Measurements from ENCODE around the gene SLC39A11.
"Not testable (repeated sequence)": the region's sequence is repeated elsewhere in the genome, so short reads cannot be mapped to it uniquely, and the experiment has no call there.

The SLC39A11 gene

GRCh38 chr17:72850410-72851118 lies 241.9 kb downstream of the SLC39A11 start:
- H3K36me3 Mint-ChIP-seq: peaks cover 5% of the 10 kb centered on the region
- no peak for ATAC-seq
- H3K9me3 Mint-ChIP-seq: no peaks in the 10 kb centered on the region
- H3K4me1 Mint-ChIP-seq: peaks cover 5% of the 10 kb centered on the region
- no peak overlapping the region for H3K27ac Mint-ChIP-seq
- no peak for DNase-seq (ENCODE audit: low spot score in 2 of 2)
- no peak overlapping the region for H3K4me3 Mint-ChIP-seq

- Mint-ChIP-seq H3K4me1 (peaks cover 7% of the 10 kb centered on the region), H3K36me3 (peaks cover 1% of the 10 kb centered on the region), H3K4me3 (no peak overlapping the region), H3K27ac (no peak overlapping the region), H3K9me3 (no peaks in the 10 kb centered on the region)
- ATAC-seq: no peak
- no peak for DNase-seq (ENCODE audit: low spot score in 2 of 2)
Observed at GRCh38 chr17:72846399-72846798, 246.1 kb downstream of the SLC39A11 start.

- DNase-seq (ENCODE audit: low spot score in 2 of 2) (no peak), ATAC-seq (no peak)
- H3K36me3 Mint-ChIP-seq: peaks cover 5% of the 10 kb centered on the region
- peaks cover 7% of the 10 kb centered on the region for H3K4me1 Mint-ChIP-seq
- no peaks in the 10 kb centered on the region for H3K9me3 Mint-ChIP-seq
- no peak overlapping the region for H3K27ac Mint-ChIP-seq
- no peak overlapping the region for H3K4me3 Mint-ChIP-seq
Observed at GRCh38 chr17:72843591-72843990, 248.9 kb downstream of the SLC39A11 start.

DNA sequence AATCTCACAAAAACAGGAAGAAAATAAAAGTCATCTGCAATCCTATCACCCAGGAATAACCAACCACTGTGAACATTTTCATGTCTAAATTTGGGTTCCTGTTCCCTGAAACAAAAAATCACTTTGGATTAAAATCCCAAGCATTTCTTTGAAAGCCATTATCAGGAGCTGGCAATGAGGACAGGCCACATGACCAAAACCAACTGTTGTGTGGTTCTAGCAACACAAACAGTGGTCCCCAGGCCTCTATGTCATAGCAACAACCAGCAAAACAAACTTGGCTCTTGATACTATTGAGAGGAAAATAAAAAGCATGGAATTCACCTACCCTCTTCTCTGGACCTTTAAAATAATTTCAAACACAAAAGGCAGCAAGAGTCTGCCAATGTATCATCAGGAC lies 252.5 kb downstream of the SLC39A11 start:
- Mint-ChIP-seq H3K27ac (no peak overlapping the region), H3K36me3 (peaks cover 12% of the 10 kb centered on the region), H3K9me3 (no peaks in the 10 kb centered on the region), H3K4me1 (peaks cover 4% of the 10 kb centered on the region), H3K4me3 (no peak overlapping the region)
- DNase-seq (ENCODE audit: low spot score in 2 of 2) (no peak), ATAC-seq (no peak)

GRCh38 chr17:72839131-72839725 lies 253.3 kb downstream of the SLC39A11 start:
- ATAC-seq (no peak), DNase-seq (ENCODE audit: low spot score in 2 of 2) (no peak)
- peaks cover 12% of the 10 kb centered on the region for H3K36me3 Mint-ChIP-seq
- H3K4me1 Mint-ChIP-seq: no peaks in the 10 kb centered on the region
- no peak overlapping the region for H3K27ac Mint-ChIP-seq
- no peaks in the 10 kb centered on the region for H3K9me3 Mint-ChIP-seq
- no peak overlapping the region for H3K4me3 Mint-ChIP-seq

DNA sequence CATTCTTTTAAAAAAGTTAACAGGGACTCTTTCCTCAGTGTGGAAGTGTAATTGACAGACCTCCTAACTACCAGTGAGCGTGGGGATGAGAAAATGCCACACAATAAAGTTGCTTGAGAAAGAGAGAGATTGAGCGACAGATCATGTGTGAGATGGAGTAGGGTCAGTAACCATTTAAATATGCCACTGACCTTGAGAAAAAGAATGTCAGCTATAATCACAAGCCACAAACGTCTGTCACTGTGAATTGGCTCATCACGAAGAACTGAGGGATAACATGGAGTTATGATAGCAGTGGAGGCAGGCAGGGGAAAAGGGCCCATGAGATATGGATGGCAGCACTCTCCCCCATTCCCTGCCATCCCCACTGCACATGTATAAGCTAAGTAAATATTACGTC lies 253.9 kb downstream of the SLC39A11 start:
- Mint-ChIP-seq H3K4me3 (no peak overlapping the region), H3K4me1 (no peaks in the 10 kb centered on the region), H3K36me3 (peaks cover 12% of the 10 kb centered on the region), H3K27ac (no peak overlapping the region), H3K9me3 (no peaks in the 10 kb centered on the region)
- DNase-seq (ENCODE audit: low spot score in 2 of 2) (no peak), ATAC-seq (no peak)

GRCh38 chr17:72838068-72838467 lies 254.4 kb downstream of the SLC39A11 start:
- no peaks in the 10 kb centered on the region for H3K4me1 Mint-ChIP-seq
- H3K4me3 Mint-ChIP-seq: no peak overlapping the region
- ATAC-seq: no peak
- DNase-seq (ENCODE audit: low spot score in 2 of 2): no peak
- H3K27ac Mint-ChIP-seq: no peak overlapping the region
- H3K9me3 Mint-ChIP-seq: no peaks in the 10 kb centered on the region
- H3K36me3 Mint-ChIP-seq: peaks cover 12% of the 10 kb centered on the region

GRCh38 chr17:72837335-72837734 lies 255.2 kb downstream of the SLC39A11 start:
- H3K9me3 Mint-ChIP-seq: no peaks in the 10 kb centered on the region
- no peak for DNase-seq (ENCODE audit: low spot score in 2 of 2)
- H3K27ac Mint-ChIP-seq: no peak overlapping the region

GRCh38 chr17:72833128-72833765 lies 259.2 kb downstream of the SLC39A11 start:
- Mint-ChIP-seq H3K4me3 (no peak overlapping the region), H3K9me3 (no peaks in the 10 kb centered on the region), H3K36me3 (peaks cover 6% of the 10 kb centered on the region), H3K4me1 (no peaks in the 10 kb centered on the region), H3K27ac (no peak overlapping the region)
- ATAC-seq (no peak), DNase-seq (ENCODE audit: low spot score in 2 of 2) (no peak)

More at GRCh38 chr17:72837335-72837734, 255.2 kb downstream of the SLC39A11 start:
- Mint-ChIP-seq H3K4me1 (no peaks in the 10 kb centered on the region), H3K4me3 (no peak overlapping the region), H3K36me3 (peaks cover 12% of the 10 kb centered on the region)
- ATAC-seq: no peak

DNA sequence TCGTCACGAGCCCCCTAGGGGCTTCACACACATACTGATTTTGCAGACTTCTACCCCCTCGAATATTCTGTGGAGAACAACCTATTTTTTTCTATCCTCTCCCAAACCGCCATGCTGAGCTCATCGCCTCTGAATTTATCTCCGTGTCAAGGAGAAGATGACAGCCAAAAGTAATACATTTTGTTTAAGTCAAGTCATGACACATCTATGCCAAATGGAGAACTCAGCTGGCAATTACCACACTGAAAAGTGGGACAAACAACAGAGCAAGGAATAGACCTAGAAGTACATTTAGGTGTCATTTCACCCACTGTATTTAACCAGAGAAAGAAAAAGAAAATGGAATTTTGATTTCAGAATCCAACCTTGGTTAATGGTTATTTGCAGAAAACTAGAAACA lies 260.2 kb downstream of the SLC39A11 start:
- H3K36me3 Mint-ChIP-seq: peaks cover 3% of the 10 kb centered on the region
- no peak overlapping the region for H3K27ac Mint-ChIP-seq
- no peak overlapping the region for H3K4me3 Mint-ChIP-seq
- DNase-seq (ENCODE audit: low spot score in 2 of 2) (no peak), ATAC-seq (no peak)
- peaks cover 3% of the 10 kb centered on the region for H3K9me3 Mint-ChIP-seq
- no peaks in the 10 kb centered on the region for H3K4me1 Mint-ChIP-seq

DNA sequence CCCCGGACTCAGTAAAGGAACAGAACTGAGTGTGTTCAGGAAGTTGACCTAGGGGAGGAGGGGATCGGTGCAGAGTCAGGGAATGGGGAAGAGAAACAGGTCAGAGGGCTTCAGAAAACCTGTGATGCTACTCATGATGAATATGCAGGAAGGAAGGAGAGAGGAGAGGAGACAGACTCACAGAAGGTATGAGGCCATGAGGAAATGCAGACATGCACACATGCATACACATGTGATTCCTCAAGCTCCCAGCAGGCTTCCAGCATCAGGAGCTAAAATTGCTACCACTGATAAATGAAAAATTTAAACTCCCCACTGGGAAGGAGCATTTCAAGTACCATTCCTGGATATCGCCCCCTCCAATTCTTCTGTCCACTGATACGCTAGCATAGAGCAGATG lies 262.6 kb downstream of the SLC39A11 start:
- H3K9me3 Mint-ChIP-seq: peaks cover 12% of the 10 kb centered on the region
- DNase-seq (ENCODE audit: low spot score in 2 of 2): no peak
- no peaks in the 10 kb centered on the region for H3K4me1 Mint-ChIP-seq
- ATAC-seq: no peak
- H3K4me3 Mint-ChIP-seq: no peak overlapping the region
- no peaks in the 10 kb centered on the region for H3K36me3 Mint-ChIP-seq
- H3K27ac Mint-ChIP-seq: no peak overlapping the region

- ATAC-seq: no peak
- H3K36me3 Mint-ChIP-seq: peaks cover under 1% of the 10 kb centered on the region
- H3K4me3 Mint-ChIP-seq: no peak overlapping the region
- H3K9me3 Mint-ChIP-seq: peaks cover 19% of the 10 kb centered on the region
- no peak overlapping the region for H3K27ac Mint-ChIP-seq
- peaks cover 6% of the 10 kb centered on the region for H3K4me1 Mint-ChIP-seq
- no peak for DNase-seq (ENCODE audit: low spot score in 2 of 2)
Observed at GRCh38 chr17:72826602-72827001, 265.9 kb downstream of the SLC39A11 start.

- H3K4me1 Mint-ChIP-seq: not testable (repeated sequence)
Observed at GRCh38 chr17:72826059-72826458, 266.4 kb downstream of the SLC39A11 start.

GRCh38 chr17:72825218-72825617 lies 267.3 kb downstream of the SLC39A11 start:
- Mint-ChIP-seq H3K9me3 (peaks cover 19% of the 10 kb centered on the region), H3K36me3 (peaks cover 7% of the 10 kb centered on the region), H3K4me3 (no peak overlapping the region), H3K4me1 (peaks cover 11% of the 10 kb centered on the region), H3K27ac (no peak overlapping the region)
- no peak for DNase-seq (ENCODE audit: low spot score in 2 of 2)
- no peak for ATAC-seq

More at GRCh38 chr17:72826059-72826458, 266.4 kb downstream of the SLC39A11 start:
- H3K4me3 Mint-ChIP-seq; H3K36me3 Mint-ChIP-seq; DNase-seq (ENCODE audit: low spot score in 2 of 2); ATAC-seq; H3K27ac Mint-ChIP-seq: not testable (repeated sequence)
- H3K9me3 Mint-ChIP-seq: peaks cover 19% of the 10 kb centered on the region

GRCh38 chr17:72824267-72824666 lies 268.2 kb downstream of the SLC39A11 start:
- not testable (repeated sequence) for H3K4me3 Mint-ChIP-seq; ATAC-seq; H3K36me3 Mint-ChIP-seq; H3K27ac Mint-ChIP-seq; DNase-seq (ENCODE audit: low spot score in 2 of 2)
- Mint-ChIP-seq H3K9me3 (peaks cover 19% of the 10 kb centered on the region), H3K4me1 (peaks cover 11% of the 10 kb centered on the region)
